LHCN-M2 (cell line): ENCODE data around the gene PPM1L. TPM values are rescaled to one million over a fixed set of nuclear protein-coding genes. Genes with fewer than 3 reads are reported as not detected.

Source experiments
- DNase-seq: peaks from one replicate; pipeline ENCODE4 v3.0.0-alpha.2; 2012; ENCODE audit warnings: low read depth
- total RNA-seq: library from RNA; depleted of rRNA; stranded (reverse); fragments of >200 nt; gene quantifications from 2 replicates; pipeline ENCODE4 v1.2.3, GENCODE V29; 2014; rRNA removed

PPM1L gene
- total RNA-seq, 1 experiment from 2014 or later, result 0.52 TPM

GRCh38 chr3:161084277-161084676 is 328.2 kb downstream of the PPM1L start:
- no peak for DNase-seq

- no peak for DNase-seq
Observed at GRCh38 chr3:161093895-161094294, 337.9 kb downstream of the PPM1L start.

DNA sequence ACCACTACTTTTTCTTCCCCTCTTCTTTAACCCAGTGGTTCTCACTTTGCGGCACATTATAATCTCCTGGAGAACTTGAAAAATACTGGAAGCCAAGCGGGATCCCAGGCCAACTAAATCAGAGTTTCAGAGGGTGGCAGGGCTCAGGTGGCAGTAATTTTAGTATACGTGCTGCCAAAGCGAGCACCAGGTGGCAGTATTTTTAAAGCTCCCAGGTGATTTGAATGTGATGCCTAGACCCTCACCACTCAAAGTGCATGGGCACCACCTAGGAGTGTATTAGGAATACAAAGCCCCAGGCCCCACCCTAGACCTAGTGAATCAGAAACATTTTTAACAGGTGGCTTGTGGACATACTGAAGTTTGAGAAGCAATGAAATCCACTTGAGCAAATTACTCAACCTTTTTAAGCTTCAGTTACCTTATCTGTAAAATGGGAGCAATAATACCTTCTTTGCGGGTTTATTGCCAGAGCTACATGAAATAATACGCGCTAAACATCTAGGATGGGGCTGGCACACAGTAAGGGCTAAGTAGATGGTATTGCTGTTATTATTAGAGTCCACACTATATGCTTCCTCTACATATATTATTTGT is 340.8 kb downstream of the PPM1L start:
- no peak for DNase-seq

DNA sequence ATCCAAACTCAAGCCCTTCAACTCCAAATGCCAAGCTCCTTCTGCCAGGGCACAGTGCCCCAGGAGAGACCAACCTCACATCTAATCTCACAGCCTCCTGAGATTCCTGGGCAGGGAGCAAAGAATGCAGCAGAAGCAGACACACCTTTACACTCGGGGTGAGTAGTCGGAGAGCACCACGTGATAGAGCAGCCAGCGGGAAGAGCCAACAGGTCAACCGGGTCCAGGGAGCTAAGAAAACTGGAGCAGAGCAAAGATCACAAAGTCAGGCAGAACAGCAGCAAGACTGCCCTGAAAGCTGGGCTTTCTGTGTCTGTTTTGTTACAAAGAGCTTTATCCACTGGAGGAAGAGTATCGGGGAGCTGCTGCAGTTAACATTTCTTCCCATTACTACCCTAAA is 345.0 kb downstream of the PPM1L start:
- no peak for DNase-seq

DNA sequence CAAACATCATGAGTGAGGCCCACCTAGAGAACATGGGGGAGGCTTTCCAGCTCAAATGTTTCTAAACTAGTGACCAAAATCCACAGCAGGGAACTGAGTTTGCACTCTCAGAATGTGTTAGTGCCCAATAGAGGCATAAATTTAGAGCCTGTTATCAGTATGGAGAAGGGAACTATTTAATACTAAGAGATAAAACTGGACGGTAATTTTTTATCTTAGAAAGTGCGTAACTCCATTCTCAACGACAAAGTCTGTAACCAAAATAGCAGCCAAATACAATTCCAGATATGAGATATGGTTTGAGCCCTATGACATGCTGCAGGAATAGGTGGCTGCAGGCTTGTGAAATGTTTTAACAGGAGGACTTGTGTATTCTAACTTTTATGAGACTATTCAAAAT is 345.6 kb downstream of the PPM1L start:
- DNase-seq, result no peak

DNA sequence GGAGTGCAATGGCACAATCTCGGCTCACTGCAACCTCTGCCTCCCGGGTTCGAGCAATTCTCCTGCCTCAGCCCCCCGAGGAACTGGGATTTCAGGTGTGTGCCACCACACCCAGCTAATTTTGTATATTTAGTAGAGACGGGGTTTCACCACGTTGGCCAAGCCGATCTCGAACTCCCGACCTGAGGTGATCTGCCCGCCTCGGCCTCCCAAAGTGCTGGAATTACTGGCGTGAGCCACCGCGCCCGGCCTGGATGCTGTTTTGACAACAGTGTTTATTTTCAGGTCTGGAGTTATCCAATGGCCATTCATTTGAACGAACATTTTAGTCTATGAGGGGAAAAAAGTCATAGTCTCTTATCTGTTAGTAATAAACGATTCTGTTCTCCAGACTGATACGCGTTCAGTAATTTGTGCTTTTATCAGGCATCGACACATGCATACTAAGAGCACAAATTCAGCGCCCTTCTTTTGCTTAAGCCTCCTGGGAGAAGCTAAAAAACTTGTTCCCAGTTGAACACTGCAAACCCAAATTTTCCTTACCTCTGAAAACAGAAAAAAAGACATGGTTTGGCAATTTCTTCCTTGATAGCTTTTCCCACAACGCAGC is 347.9 kb downstream of the PPM1L start:
- no peak for DNase-seq

- peak; percentile 39 for DNase-seq
Observed at GRCh38 chr3:161104561-161105551, 348.8 kb downstream of the PPM1L start, which contains the start of gene B3GALNT1. TSS of gene B3GALNT1 (minus strand) at chr3:161105349. CDS start at chr3:161086754, 18,595 bp downstream.

DNA sequence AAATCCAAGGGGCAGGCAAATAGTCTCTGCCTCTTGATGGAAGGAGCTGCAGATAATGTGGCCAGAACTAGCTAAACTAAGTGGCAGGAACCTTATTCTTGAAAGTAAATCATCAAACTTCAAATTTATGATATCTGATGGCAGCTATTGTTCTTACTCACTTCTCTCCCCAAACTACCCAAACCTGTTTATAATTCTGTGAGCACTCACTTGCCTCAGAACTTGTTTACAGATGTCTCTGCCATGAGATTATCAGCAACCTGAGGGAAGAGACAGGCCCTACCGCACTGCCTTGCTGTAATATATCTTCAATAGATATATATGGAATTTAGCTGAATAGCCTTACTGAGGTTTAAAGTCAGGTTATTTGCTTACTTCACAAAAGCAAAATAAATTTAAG is 351.3 kb downstream of the PPM1L start:
- DNase-seq, result no peak

DNA sequence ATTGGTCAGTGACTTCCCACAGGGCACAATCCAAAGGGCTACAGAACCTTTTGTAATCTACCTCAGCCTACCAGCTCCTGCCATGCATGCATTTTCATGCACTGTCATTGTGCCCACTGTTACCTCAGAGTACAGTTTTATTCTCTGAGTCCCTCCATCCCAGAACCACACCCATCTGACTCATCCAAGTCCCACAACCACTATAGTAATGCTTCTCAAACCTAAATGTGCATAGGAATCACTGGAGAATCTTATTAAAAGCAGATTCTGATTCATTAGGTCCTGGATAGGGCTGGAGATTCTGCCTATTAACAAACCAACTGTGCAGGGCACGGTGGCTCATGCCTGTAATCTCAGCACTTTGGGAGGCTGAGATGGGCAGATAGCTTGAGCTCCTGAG is 352.8 kb downstream of the PPM1L start:
- peak; percentile 35 for DNase-seq

DNA sequence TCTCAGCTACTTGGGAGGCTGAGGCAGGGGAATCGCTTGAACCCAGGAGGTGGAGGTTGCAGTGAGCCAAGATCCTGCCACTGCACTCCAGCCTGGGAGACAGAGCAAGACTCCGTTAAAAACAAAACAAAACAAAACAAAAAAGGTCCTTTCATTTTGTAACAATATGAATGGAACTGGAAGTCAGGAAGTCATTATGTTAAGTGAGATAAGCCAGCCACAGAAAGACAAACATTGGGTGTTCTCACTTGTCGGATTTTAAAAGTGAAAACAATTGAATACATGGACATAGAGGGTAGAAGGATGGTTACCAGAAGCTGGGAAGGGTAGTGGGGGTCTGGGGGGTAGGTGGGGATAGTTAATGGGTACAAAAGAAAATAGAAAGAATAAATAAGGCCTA is 361.6 kb downstream of the PPM1L start:
- DNase-seq, result no peak

- DNase-seq, result no peak
Observed at GRCh38 chr3:161126495-161126894, 370.5 kb downstream of the PPM1L start.

Other genes starting within 250 kb of the PPM1L start
- 26.7 and 29.4 TPM in 2 replicates for gene KPNA4, start 190.7 kb upstream of the PPM1L start, total RNA-seq
- gene ARL14, start 79.1 kb upstream of the PPM1L start, total RNA-seq, result not detected in 2 replicates